Right renal cortex interstitium (tissue), 3 donors: Measurements from ENCODE around the gene TIMM17A. TPM values are rescaled to one million over a fixed set of nuclear protein-coding genes. Genes with fewer than 3 reads are reported as not detected.
"Not testable (repeated sequence)": the region's sequence is repeated elsewhere in the genome, so short reads cannot be mapped to it uniquely, and the experiment has no call there.

Experiments used
- DNase-seq, 3 donors: peaks; one replicate each; pipeline ENCODE4 v3.0.0-alpha.2; 2013; ENCODE audit warnings: low read depth in 3 of 3, low spot score in 2 of 3
- polyA plus RNA-seq, 3 donors: library from polyadenylated mRNA; unstranded; fragments of 120-200 nt; gene quantifications; one replicate each; pipeline ENCODE4 v1.2.1, GENCODE V29; 2013; ENCODE audit not compliant: insufficient read length in 3 of 3

The TIMM17A gene
- polyA plus RNA-seq, 3 donors, result 66.6 to 70.6 (median 69.5) TPM

GRCh38 chr1:202014060-202014459 is 58.8 kb downstream of the TIMM17A start:
- DNase-seq, result no peak

GRCh38 chr1:202014915-202015661 is 59.8 kb downstream of the TIMM17A start:
- no peak for DNase-seq

- DNase-seq, result no peak
Observed at GRCh38 chr1:202015662-202015937, 60.3 kb downstream of the TIMM17A start.

- DNase-seq, result no peak
Observed at GRCh38 chr1:202016022-202016810, 60.9 kb downstream of the TIMM17A start.

- no peak for DNase-seq
Observed at GRCh38 chr1:202016811-202017748, 61.8 kb downstream of the TIMM17A start.

- DNase-seq, result no peak
Observed at GRCh38 chr1:202017749-202018467, 62.6 kb downstream of the TIMM17A start.

GRCh38 chr1:202018468-202019234 is 63.3 kb downstream of the TIMM17A start:
- no peak for DNase-seq

GRCh38 chr1:202019235-202019558 is 63.9 kb downstream of the TIMM17A start:
- not testable (repeated sequence) for DNase-seq

Other genes starting within 250 kb of the TIMM17A start
- gene IPO9, start 126.3 kb upstream of the TIMM17A start, polyA plus RNA-seq, result 10 to 100 TPM; 70.2 to 78.8 (median 74.0) TPM
- 10 to 100 TPM; 13.8 to 15.5 (median 14.8) TPM for gene SHISA4, start 66.6 kb upstream of the TIMM17A start, polyA plus RNA-seq
- gene LMOD1, start 9.0 kb upstream of the TIMM17A start, polyA plus RNA-seq, result 1 to 10 TPM; 3.9 to 4.7 (median 4.3) TPM
- gene RNPEP, start 27.1 kb downstream of the TIMM17A start, polyA plus RNA-seq, result 10 to 100 TPM; 56.8 to 66.7 (median 57.7) TPM
- gene ELF3, start 55.1 kb downstream of the TIMM17A start, polyA plus RNA-seq, result 10 to 100 TPM; 39.6 to 57.1 (median 42.8) TPM
- gene GPR37L1, start 167.4 kb downstream of the TIMM17A start, polyA plus RNA-seq, result under 1 TPM; 0.03 to 0.04 (median 0.03) TPM
- gene ARL8A, start 189.2 kb downstream of the TIMM17A start, polyA plus RNA-seq, result 10 to 100 TPM; 41.9 to 46.0 (median 43.3) TPM
- gene PTPN7, start 205.1 kb downstream of the TIMM17A start, polyA plus RNA-seq, result 1 to 10 TPM in 1 of 3 donors, under 1 TPM in 2; 0.89 to 1.6 (median 0.92) TPM
- 1 to 10 TPM in 2 of 3 donors, under 1 TPM in 1; 0.64 to 1.2 (median 1.1) TPM for gene LGR6, start 238.3 kb downstream of the TIMM17A start, polyA plus RNA-seq